Kidney (tissue), 14 donors: ENCODE measurements around the gene ZNF639. TPM values are rescaled to one million over a fixed set of nuclear protein-coding genes. Genes with fewer than 3 reads are reported as not detected.
"Not testable (repeated sequence)": the region's sequence is repeated elsewhere in the genome, so short reads cannot be mapped to it uniquely, and the experiment has no call there.

Experiments
- DNase-seq, 5 donors: peaks; one replicate each; pipeline ENCODE4 v3.0.0-alpha.2; 2013 to 2020
- FAIRE-seq: peaks from 2 replicates; lab custom pipeline; 2012; peaks lifted over from hg19 to GRCh38; lab: Jason Lieb, UNC
- H3K27ac ChIP-seq, 2 donors: one replicate each; pipeline ENCODE4 v1.7.0; 2013; ENCODE audit warnings: low read depth in 2 of 2, low read length in 2 of 2, inconsistent platforms in 1 of 2
- H3K27me3 ChIP-seq: one replicate; pipeline ENCODE4 v1.7.1; 2013; ENCODE audit warnings: low read length, inconsistent platforms; ENCODE audit not compliant: control insufficient read depth, insufficient read depth
- H3K36me3 ChIP-seq, 3 donors: one replicate each; pipeline versions ENCODE4 v1.7.0 to v1.7.1; 2013; ENCODE audit warnings: low read length in 3 of 3, control low read depth in 1 of 3, inconsistent platforms in 1 of 3; ENCODE audit not compliant: insufficient read depth in 3 of 3, control insufficient read depth in 2 of 3
- H3K4me1 ChIP-seq, 3 donors: one replicate each; pipeline versions ENCODE4 v1.7.0 to v1.7.1; 2013; ENCODE audit warnings: low read length in 3 of 3, inconsistent platforms in 1 of 3, low read depth in 1 of 3; ENCODE audit not compliant: control insufficient read depth in 2 of 3, insufficient read depth in 2 of 3
- H3K4me3 ChIP-seq, 3 donors: one replicate each; pipeline versions ENCODE4 v1.7.0 to v1.8.1; 2013; ENCODE audit warnings: low read length in 3 of 3, control low read depth in 1 of 3, inconsistent platforms in 1 of 3
- H3K9ac ChIP-seq, 3 donors: one replicate each; pipeline versions ENCODE4 v1.7.0 to v1.7.1; 2013; ENCODE audit warnings: low read length in 3 of 3, control low read depth in 1 of 3, inconsistent platforms in 1 of 3
- H3K9me3 ChIP-seq, 3 donors: one replicate each; pipeline versions ENCODE4 v1.7.0 to v1.7.1; 2013; ENCODE audit warnings: low read length in 3 of 3, control low read depth in 1 of 3, inconsistent platforms in 1 of 3; ENCODE audit not compliant: control insufficient read depth in 2 of 3, insufficient read depth in 1 of 3
- CTCF ChIP-seq: IDR thresholded peaks from 3 replicates; pipeline ENCODE4 v1.5.1; 2012; ENCODE audit warnings: mild to moderate bottlenecking, moderate library complexity, borderline replicate concordance; ENCODE audit not compliant: insufficient read depth; ENCODE audit errors: extremely low read depth
- intact Hi-C: fragments of 100-400 bp; cut with DNase I; formaldehyde crosslinking; loops from one replicate; pipeline ENCODE4 v1.11.1; 2022
- polyA plus RNA-seq: library from polyadenylated mRNA; stranded (reverse); fragments of 350-450 nt; fragmentation: Illumina TruSeq; extraction: RNeasy Lipid Tissue Mini Kit (QIAGEN cat#74804); gene quantifications from one replicate; pipeline ENCODE4 v1.2.3, GENCODE V29; 2014; ENCODE audit warnings: low read depth, low replicate concordance; ENCODE audit not compliant: insufficient read depth
- total RNA-seq: library from RNA; stranded (reverse); fragmentation: NEBNext Ultra II Directional; extraction: Animal tissue kit (Norgen Biotek cat#: 25700); gene quantifications from one replicate; pipeline ENCODE4 v1.2.1, GENCODE V29; 2021
- donor health status: control.
- donor health status: control.
- donor health status: control.
- donor health status: control.
- donor health status: control.
- donor health status: DM: yes; HTN: yes; CAD: no.
- donor health status: Normal renal cell carcinoma (clear cell type).

Gene ZNF639
- total and polyA plus RNA-seq, 2 donors from 2014 or later = 17.9 to 35.6 TPM

GRCh38 chr3:179299999-179300613, 22.7 kb upstream of the ZNF639 start:
- peaks cover 0 to 9% (median 0%) of the 10 kb centered on the region in 3 donors for H3K9me3 ChIP-seq
- TF ChIP-seq CTCF = no peak
- no peak for FAIRE-seq
- H3K4me3 ChIP-seq = no peak overlapping the region
- H3K4me1 ChIP-seq = no peaks in the 10 kb centered on the region
- DNase-seq = no peak
- no peak overlapping the region for H3K9ac ChIP-seq
- no peak overlapping the region for H3K27ac ChIP-seq
- no peaks in the 10 kb centered on the region for H3K36me3 ChIP-seq
- H3K27me3 ChIP-seq = no peaks in the 10 kb centered on the region
- intact Hi-C loops = no loop called here

GRCh38 chr3:179301645-179302044, 21.2 kb upstream of the ZNF639 start:
- H3K27me3 ChIP-seq = no peaks in the 10 kb centered on the region
- FAIRE-seq (no peak), DNase-seq (no peak)
- H3K27ac ChIP-seq = no peak overlapping the region
- peaks cover 0 to 9% (median 0%) of the 10 kb centered on the region in 3 donors for H3K9me3 ChIP-seq
- no peak overlapping the region for H3K4me3 ChIP-seq
- no peaks in the 10 kb centered on the region for H3K36me3 ChIP-seq
- no peaks in the 10 kb centered on the region for H3K4me1 ChIP-seq
- intact Hi-C loops = no loop called here
- no peak for TF ChIP-seq CTCF
- H3K9ac ChIP-seq = no peak overlapping the region

GRCh38 chr3:179302111-179302510, 20.7 kb upstream of the ZNF639 start:
- FAIRE-seq (no peak), DNase-seq (no peak)
- Histone ChIP-seq H3K4me3 (no peak overlapping the region), H3K9ac (no peak overlapping the region), H3K36me3 (no peaks in the 10 kb centered on the region), H3K4me1 (no peaks in the 10 kb centered on the region), H3K27ac (no peak overlapping the region), H3K9me3 (peaks cover 0 to 9% (median 0%) of the 10 kb centered on the region in 3 donors), H3K27me3 (no peaks in the 10 kb centered on the region)
- no peak for TF ChIP-seq CTCF
- intact Hi-C loops = no loop called here

- TF ChIP-seq CTCF = no peak
- no peak overlapping the region for H3K4me3 ChIP-seq
- H3K27me3 ChIP-seq = no peaks in the 10 kb centered on the region
- H3K4me1 ChIP-seq = no peaks in the 10 kb centered on the region
- intact Hi-C loops = no loop called here
- H3K27ac ChIP-seq = no peak overlapping the region
- FAIRE-seq = no peak
- no peaks in the 10 kb centered on the region for H3K36me3 ChIP-seq
- peaks cover 0 to 2% (median 0%) of the 10 kb centered on the region in 3 donors for H3K9me3 ChIP-seq
- DNase-seq = no peak
- H3K9ac ChIP-seq = no peak overlapping the region
Observed at GRCh38 chr3:179304605-179305004, 18.2 kb upstream of the ZNF639 start.

- H3K9me3 ChIP-seq, H3K9ac ChIP-seq, H3K4me1 ChIP-seq, intact Hi-C loops, DNase-seq, H3K36me3 ChIP-seq, FAIRE-seq, H3K27me3 ChIP-seq, H3K4me3 ChIP-seq, H3K27ac ChIP-seq: not testable (repeated sequence)
Observed at GRCh38 chr3:179307362-179307761, 15.5 kb upstream of the ZNF639 start.
